ENCODE results near the gene ALAD. TPM values are rescaled to one million over a fixed set of nuclear protein-coding genes. Genes with fewer than 3 reads are reported as not detected.

Gene ALAD
- polyA plus RNA-seq, 1 experiment, result 11.8 TPM

GRCh38 chr9:113389451-113389850, 11.6 kb downstream of the ALAD start:
- ChIA-PET POLR2A (interaction anchor here (0.8 kb wide), 1 partner anchor 12 kb away, joined by 3 read pairs; the partner anchor contains the start of gene ALAD), CTCF (interaction anchor here (1.5 kb wide), 1 partner anchor 11 kb away, joined by 5 read pairs; the partner anchor contains the start of gene ALAD)
- Histone ChIP-seq H3K4me3 (ENCODE audit: low read depth, low read length) (no peak overlapping the region), H3K9me3 (ENCODE audit: control insufficient read depth, insufficient read depth, low read length) (no peaks in the 10 kb centered on the region), H3K27me3 (ENCODE audit: control insufficient read depth, insufficient read depth, low read length) (no peaks in the 10 kb centered on the region), H3K27ac (ENCODE audit: low read depth, low read length) (no peak overlapping the region)
- no peak for TF ChIP-seq CTCF (IDR thresholded peaks at IDR 0.05; ENCODE audit: low read depth, low read length)
- DNase-seq (ENCODE audit: low read depth, low spot score), result no peak

- TF ChIP-seq CTCF (IDR thresholded peaks at IDR 0.05; ENCODE audit: low read depth, low read length), result no peak
- no peak for DNase-seq (ENCODE audit: low read depth, low spot score)
- Histone ChIP-seq H3K27me3 (ENCODE audit: control insufficient read depth, insufficient read depth, low read length) (no peaks in the 10 kb centered on the region), H3K4me3 (ENCODE audit: low read depth, low read length) (no peak overlapping the region), H3K27ac (ENCODE audit: low read depth, low read length) (no peak overlapping the region), H3K9me3 (ENCODE audit: control insufficient read depth, insufficient read depth, low read length) (no peaks in the 10 kb centered on the region)
- ChIA-PET CTCF (interaction anchor here (1.5 kb wide), 1 partner anchor 12 kb away, joined by 5 read pairs; the partner anchor contains the start of gene ALAD), POLR2A (no interaction called here)
Measured at GRCh38 chr9:113388833-113389232, 12.3 kb downstream of the ALAD start.

- Histone ChIP-seq H3K27me3 (ENCODE audit: control insufficient read depth, insufficient read depth, low read length) (no peaks in the 10 kb centered on the region), H3K9me3 (ENCODE audit: control insufficient read depth, insufficient read depth, low read length) (no peaks in the 10 kb centered on the region), H3K4me3 (ENCODE audit: low read depth, low read length) (no peak overlapping the region), H3K27ac (ENCODE audit: low read depth, low read length) (no peak overlapping the region)
- DNase-seq (ENCODE audit: low read depth, low spot score), result no peak
- CTCF ChIA-PET, result interaction anchor here (2.1 kb wide), 1 partner anchor 14 kb away, joined by 9 read pairs; the partner anchor contains the start of gene ALAD
- no peak for TF ChIP-seq CTCF (IDR thresholded peaks at IDR 0.05; ENCODE audit: low read depth, low read length)
- POLR2A ChIA-PET, result no interaction called here
Measured at GRCh38 chr9:113387560-113388230, 13.4 kb downstream of the ALAD start.

GRCh38 chr9:113386571-113387393, 14.3 kb downstream of the ALAD start:
- CTCF ChIA-PET, result interaction anchor here (0.8 to 2.1 kb wide), 2 partner anchors 14 to 78 kb away, joined by 3 to 9 read pairs; partner anchors contain the start of gene ALAD
- no peak for TF ChIP-seq CTCF (IDR thresholded peaks at IDR 0.05; ENCODE audit: low read depth, low read length)
- Histone ChIP-seq H3K4me3 (ENCODE audit: low read depth, low read length) (no peak overlapping the region), H3K9me3 (ENCODE audit: control insufficient read depth, insufficient read depth, low read length) (no peaks in the 10 kb centered on the region), H3K27ac (ENCODE audit: low read depth, low read length) (peak overlapping the region; percentile 11), H3K27me3 (ENCODE audit: control insufficient read depth, insufficient read depth, low read length) (no peaks in the 10 kb centered on the region)
- no peak for DNase-seq (ENCODE audit: low read depth, low spot score)
- POLR2A ChIA-PET, result no interaction called here
